Activated CD4-positive, alpha-beta T cell treated with anti-CD3 and anti-CD28 coated beads for 48 hours (primary cell): Measurements from ENCODE around the gene FHIT.

Experiments
- DNase-seq: peaks from one replicate; pipeline ENCODE4 v3.0.0-alpha.2; 2020

The FHIT gene

DNA sequence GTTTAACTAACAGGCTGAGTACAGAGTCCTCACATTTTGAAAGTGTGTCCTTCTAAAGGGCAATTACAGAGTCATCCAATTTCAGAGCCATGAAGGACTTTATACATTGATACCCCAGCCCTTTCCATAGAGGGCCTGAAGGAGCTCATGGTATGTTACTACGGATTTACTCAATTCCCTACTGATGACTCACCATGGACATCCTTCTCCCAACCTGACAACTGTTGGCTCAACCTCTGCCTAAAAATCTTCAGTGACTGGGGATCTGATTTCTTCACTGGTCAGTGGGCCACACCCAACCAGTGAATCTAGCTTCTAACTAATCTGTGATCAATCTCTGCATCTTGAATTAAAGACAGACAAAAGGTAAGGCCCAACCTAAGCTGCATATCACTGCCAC, 1238.0 kb downstream of the FHIT start:
- no peak for DNase-seq

DNA sequence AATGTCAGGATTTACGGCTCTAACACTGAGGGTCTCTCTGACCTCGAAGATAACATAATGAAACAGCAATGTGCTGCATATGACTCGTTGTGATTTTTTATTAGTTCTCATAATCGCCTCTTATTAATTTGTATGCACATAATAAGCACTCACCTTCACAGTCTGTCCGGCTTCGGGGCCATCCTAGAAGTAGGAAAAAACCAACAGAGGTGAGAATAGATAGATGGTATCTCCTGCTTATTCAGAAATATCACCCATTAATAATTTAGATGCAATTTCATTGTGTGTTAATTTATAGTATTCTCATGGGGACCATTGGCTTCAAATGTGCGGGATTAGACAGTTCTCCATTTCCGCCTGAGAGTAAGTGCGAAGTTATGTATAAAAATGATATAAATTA, 1240.0 kb downstream of the FHIT start:
- DNase-seq, result no peak

DNA sequence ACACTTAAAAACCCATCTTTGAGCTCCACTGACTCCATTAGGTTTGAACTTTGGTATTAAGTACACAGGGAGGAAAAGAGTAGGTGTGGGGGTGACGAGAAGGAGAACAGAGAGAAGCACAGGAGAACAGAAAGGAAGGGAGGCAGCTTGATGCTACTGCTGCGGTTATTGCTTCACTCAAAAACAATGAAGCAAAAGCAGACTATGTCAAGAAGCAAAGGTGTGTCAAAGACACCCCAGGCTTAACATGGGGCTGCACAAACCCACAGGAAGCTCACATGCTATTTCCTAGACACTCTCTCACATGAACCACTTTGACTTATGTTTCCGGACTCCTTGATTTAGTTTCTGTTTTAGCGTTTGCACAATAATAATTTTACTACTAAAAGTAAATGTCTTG, 1240.5 kb downstream of the FHIT start:
- peak; percentile 66 for DNase-seq

DNA sequence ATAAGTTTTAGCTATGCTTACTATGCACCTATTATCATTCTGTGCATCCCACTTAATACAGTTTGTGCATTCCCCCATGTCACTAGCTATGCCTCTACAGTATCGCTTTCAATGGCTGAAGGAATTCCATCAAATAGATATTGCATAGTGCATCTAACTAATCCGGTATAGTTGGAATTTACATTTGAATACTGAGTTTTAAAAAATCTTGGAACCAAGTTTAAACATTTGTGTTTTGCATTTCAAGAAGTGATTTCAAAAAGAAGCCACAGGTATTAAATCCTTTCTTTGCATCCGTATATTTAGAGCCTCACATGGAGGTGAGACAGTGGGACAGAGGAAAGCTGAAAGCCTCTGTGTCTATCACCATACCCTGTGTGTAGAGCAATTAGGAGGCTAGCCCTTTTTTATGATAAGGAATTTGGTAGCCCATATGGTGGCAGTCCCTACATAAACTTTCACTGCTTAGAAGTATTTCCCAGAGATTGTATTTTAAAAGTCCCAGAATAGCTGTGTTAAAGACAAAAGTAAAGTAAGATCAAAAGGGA, 1241.2 kb downstream of the FHIT start:
- no peak for DNase-seq

DNA sequence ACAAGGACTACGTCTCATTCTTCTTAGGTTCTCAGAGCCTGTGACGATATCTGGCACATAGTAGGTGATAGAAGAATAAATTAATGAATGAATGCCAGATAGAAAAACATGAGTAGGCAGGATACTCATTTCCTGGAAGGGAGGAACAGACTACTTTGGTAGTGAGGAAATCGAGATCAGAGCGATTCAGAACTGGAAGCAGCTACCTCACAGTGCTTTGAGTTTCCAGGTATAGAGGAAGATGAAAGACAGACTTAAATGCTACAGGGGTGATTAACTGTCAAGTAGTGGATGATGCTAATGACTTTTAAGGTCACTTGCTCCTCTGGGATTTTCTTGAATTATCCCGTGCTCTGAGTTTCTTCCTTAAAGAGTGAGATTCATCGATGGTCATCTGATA, 1249.9 kb downstream of the FHIT start:
- DNase-seq, result no peak

DNA sequence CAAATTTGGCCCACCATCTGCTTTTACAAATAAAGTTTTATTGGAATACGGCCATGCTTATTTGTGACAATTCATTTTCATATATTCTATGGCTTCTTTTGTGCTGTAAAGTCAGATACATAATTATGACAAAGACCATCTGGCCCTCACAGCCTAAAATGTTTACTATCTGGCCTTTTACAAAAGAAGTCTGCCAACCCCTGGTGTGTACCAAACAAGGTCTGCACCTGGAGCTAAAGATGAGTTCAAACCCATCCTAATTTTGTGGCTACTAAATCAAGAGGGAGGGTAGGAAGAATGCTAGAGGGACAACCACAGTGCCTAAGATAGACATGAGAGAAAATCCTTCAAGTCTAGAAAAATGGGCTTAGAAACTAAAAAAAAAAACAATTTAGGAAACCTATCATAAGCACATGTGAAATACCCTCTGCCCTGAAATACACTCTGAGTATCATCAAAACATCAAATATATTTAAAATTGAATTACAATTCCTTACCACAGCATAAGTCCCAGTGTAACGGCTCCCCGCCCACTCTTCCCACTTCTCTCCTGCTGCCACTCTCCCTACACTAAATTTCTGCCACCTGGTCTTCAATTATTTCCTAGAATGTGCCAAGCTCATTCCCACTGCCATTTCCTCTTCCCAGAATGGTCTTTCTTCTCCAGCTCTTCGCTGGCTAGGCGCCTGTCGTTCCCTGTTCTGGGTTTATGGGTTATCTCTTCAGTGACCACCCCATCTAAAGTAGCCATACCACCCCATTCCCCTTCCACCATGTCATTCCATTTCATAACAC, 1250.7 kb downstream of the FHIT start:
- no peak for DNase-seq

DNA sequence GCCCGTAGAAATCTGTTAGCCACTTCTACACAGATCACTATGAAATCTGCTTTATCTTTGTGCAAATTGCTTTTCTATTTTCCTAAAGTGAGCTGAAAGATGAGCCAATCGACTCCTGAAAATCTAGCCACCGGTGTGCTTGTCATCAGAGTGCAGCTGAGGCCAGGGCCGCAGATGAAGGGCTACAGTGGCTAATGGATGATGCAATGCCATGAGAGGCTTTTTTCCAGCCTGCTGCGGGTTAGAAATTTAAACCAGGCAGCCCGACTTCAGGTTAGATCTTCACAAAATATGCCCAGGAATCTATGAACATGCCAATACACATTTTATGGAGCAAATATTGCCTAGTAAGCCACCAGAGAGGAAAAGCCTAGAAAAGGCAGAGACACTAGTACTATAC, 1253.2 kb downstream of the FHIT start:
- no peak for DNase-seq

DNA sequence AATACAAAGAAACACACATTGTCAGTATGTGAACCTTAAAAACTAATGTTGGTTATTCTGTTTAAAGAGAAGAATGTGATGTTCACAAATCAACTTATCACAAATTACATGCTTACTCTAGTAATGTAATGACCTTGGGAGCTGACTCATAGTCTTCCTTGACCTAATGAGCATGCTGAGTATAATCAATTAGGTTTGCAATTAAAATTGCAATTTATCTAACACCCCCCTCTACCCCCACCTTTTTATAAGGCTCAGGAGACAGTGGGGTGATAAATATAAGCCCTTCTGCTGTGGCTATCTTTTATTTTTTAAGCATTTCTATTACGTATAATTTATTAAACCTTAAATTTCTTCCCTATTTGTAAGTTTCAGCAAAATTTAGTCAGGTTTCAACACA, 1253.7 kb downstream of the FHIT start:
- DNase-seq, result no peak

DNA sequence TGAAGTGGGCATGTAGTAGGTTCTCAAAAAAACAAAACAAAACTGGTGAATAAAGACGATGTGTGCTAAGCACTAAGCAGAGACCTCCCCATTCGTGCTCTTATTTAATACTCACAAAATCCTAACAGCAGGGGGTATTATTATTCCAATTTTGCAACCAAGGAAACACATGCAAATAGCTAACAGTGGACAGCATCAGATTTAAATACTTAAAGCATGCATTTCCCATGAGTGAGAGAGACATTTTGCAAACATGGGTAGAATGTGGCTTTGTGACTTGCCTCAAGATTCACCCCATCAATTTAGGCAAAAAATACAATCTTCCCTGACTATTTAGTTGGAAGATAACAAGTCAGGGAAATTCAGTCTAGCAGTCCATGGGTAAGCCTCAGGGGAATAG, 1255.2 kb downstream of the FHIT start:
- no peak for DNase-seq

DNA sequence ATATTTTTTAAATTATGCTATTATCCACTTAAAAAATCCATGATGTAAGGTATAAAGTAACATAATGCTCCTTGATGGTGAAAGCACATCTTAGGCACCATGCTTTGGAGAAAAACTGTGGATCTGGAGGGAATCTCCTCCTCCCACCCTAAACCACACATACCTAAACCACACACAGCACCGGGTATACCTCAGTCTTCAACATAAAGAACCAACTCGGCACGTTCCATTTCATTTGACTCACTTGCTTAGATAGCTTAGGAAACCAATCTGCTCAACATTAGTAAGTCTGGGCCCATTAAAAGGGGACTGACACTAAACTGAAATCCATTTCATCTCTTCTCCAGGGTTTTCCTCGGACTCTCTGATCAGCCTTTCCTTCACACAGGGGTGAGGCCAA, 1255.7 kb downstream of the FHIT start:
- no peak for DNase-seq

DNA sequence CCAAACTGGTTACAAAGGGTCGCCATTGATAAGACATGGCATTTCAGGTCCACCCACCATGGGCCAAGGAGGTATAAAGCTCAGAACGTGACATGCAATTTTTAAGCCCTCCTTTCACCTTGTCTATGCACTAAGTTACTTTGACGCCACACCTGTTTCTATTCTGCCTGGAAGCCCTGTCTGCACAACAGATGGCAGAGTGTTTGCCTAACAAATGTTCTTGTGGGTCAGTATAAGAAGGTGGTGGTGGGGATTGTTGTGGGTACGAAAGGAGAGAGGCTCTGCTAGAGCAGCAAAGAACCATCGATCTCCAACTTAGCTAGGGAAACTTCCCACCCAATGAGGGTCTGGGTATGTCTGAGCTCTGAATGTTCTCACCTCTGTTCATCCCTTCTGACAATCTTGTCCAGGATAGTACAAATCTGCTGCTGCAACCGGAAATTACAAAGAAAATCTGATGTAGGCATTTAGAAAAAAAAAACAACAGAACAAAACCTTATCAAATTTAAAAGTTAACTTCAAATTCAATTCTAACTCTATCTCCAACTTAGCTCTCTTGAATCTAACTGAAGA, 1256.4 kb downstream of the FHIT start:
- DNase-seq, result no peak

DNA sequence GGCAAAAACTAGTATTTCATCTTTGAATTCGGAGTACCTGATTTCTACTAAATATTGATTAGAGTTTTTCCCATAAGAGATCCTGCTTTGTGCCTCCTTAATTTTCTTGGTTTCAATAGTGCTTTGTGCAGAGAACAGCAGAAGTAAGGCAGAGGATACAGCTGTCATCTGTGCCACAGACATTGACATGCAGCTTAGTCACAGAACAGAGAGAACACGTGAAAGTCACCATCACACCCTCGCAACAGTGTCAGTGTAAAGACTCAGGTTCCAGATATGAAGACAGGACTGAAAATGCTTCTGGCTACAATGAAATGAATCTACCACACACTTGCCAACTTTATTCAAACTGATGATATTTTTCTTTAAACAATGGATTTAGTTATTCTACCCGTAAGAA, 1258.7 kb downstream of the FHIT start:
- DNase-seq, result peak; percentile 55

DNA sequence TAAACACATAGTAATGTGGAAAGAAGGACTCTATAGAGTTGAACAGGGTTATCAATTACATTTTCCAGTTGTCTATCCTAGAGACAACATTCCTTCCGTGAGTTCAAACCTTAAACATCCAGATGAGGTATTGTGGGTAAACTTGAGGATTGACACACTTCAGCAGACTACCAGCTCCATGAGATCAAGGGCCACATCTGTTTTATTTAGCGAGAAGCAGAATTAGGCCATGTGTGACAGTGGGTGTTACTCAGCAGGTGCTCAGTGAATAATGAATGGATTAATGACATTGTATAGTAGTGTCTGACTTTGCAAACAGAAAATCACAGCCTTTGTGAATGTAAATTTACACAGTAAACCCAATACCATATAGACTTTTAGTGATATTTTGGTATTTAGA, 1260.3 kb downstream of the FHIT start:
- no peak for DNase-seq

DNA sequence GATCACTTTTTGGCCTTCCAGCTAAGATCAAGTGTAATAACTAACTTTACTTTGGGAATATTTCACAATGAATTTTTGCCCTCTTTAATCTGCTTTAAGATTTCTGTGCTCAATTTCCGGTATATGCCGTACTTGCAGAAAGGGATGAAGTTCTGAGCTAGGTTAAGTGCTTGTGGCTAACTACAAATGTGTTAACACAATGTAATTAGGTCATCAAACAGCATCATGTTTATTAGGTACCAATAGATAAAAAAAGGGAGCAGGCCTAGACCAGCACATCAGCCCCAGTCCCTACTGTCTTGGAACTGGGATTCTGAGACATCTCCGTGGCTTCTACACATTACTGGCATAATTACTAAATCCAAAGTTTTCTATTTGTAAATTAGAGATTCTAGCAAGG, 1268.7 kb downstream of the FHIT start:
- no peak for DNase-seq

DNA sequence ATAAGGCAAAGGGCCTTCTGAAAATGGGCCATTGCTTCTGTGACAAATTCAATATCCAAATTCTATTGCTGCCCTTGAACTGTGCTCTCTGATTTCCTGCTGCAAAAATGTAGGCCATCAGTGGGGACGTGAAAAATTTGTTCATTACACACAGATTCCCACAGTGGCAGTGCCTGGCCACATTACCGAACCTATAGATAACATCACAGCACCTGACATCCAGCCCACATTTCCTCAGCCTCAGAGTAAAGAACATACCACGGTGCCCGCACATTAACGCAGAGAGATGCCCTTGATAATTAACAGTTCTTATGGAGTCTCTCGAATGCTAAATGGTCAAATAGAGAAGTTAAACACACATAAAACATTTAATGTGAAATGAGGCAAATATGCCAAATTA, 1269.9 kb downstream of the FHIT start:
- no peak for DNase-seq

DNA sequence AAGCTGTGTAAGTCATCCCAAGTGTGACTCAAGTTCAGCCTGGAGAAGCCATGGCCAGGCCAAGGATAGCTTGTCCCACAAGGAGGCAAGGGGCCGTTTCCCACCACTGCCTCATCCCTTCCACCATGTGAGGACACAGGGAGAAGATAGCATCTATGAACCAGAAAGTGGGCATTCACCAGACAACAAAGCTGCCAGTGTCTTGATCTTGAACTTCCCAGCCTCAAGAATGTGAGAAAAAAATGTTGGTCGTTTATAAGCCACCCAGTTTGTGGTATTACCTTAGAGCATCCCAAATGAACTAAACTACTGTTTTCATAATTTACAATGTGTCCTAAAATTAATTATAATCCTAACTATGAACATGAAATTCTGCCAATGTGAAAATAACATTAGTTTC, 1270.7 kb downstream of the FHIT start:
- no peak for DNase-seq

DNA sequence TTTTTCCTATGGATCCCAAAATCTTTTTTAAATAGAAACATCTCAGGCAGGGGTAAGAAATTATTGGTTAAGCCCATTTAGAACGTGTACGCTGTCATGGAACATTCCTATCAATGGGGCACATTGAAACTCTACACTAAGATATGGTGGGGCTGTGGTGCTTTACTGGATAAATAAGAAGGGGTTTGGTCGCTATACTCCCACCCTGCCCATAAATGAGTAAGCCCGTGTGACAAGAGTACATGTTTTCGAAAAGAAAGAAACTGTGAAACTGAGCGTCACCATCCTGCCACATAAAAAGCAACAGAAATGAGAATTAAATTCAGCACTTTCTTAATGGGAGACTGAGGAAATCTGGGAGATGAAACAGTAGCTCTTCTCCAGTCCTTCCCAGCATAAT, 1271.7 kb downstream of the FHIT start:
- peak; percentile 49 for DNase-seq

DNA sequence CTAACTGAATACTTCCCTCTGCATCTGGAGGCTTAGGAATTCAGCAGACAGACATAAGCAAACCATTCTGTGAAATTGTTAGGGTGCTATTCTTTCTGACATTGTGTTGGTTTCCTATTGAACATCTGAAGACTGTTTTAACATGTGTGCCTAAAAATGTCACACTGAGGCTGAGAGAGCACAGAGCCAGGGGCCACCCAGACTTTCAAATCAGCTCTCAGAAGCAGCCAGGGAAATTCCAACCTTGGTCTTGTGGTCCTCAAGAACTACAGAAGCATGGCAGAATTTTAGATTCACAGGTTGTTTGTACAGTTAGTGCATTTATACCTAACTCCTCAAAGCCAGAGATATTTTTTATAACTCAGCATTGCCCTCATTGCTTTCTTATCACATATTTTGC, 1272.3 kb downstream of the FHIT start:
- peak; percentile 58 for DNase-seq

DNA sequence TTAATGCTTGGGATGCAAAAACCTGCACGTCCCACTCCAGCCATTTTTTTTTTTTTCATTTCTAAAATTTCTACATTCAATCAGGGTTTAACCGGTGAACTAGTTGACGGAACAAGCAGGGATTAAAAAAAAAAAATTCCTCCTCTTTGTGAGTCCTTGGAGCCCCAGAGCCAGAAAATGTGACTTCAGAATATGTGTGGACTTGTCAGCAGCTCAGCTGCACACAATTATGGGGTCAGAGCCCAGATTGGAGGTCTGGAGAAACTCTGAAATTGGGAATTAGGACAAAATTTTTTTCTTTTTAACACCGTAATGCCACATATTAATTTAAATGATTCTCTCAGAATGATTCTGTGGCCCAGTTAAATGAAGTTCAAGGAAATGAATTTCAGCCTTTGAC, 1280.5 kb downstream of the FHIT start:
- no peak for DNase-seq

DNA sequence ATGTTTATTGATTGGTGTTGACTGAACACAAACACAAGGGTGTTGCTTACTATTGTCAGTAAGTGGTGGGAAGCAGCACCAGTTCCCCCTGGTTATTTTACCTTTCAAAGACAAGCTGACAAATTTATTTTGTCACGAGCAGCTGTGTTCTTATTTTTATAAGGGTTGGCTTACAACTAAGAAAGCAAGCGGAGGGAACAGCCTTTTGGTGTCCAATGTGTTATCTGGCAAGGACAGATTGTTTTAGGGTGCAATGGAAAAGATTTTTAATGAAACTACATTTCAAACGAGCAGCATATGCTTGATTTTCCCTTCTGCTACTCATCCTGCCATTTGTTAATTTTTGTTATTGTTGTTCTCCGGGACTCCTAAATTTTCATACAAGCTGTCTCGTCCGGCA, 1280.9 kb downstream of the FHIT start:
- DNase-seq, result no peak

DNA sequence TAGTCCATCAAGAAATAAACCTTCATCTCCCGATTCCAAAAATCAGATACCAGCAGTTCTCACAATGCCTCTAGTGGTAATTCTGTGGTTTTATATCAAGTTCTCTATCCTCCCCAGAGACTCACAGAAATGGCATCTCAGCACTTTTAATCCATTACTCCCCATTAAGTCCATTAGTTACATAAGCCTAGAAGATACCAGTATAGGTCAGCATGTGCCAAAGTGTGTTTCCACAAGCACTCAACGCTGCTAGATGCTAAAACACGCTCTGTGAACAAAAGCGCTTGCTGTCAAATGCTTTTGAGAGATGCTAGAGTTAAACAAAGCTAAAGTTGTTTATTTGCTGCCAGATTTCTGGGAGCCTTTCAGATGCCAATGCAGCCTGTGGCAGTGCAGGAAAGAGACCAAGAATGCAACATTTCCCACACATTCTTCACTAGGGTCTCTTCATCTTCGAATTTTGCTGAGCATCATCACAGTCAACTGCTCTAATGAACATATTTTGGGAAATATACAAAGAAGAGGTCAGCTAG, 1282.7 kb downstream of the FHIT start:
- no peak for DNase-seq

DNA sequence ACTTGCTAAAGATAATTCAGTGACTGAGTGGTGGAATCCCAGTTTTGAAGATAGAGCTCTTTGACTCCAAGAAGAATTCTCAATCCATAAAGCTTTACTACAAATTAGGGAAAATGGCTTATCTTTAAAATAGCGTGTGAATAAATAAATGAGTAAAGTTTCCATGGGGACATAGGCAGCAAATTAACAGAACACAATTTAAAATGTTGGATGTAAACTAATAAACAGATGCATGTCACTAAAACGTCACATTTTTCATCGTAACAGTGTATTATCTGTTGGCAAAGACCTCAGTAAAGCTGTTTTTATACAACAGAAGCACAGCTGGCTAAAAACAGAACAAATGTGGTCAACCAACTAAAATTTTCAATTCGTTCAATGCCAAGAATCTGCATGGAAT, 1287.6 kb downstream of the FHIT start:
- DNase-seq, result no peak

DNA sequence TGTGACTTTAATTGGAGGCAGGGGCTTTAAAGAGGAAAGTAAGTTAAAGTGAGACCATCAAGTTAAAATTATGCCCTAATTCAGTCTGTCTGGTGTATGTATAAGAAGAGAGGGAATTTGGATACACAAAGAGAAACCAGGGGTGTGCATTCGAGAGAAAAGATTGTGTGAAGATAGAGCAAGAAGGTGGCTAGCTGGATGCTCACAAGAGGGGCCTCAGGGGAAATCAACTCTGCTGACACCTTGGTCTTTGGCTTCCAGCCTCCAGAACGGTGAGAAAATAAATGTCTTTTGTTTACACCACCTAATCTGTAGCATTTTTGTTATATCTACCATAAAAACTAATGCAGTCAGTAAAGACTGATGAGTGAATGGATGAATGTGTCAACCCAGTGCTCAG, 1294.1 kb downstream of the FHIT start:
- no peak for DNase-seq

DNA sequence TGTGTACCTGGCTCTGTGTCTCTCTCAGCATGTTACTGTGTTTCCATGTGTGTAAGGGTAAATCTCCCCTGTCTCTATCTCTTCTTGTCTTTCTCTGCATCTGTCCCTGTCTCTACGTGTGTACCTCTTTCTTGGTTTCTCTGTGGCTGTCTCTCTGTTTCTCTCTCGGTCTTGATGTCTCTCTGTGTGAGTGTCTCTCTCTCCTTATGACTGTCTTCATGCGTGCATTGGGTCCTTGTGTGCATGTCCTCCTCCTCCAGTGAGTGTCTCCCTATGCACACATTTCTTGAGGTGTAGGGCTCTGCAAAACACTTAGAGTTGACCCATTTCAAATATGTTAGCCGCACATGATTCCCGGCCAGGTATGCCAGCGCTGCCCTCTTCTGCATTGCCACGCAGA, 1298.1 kb downstream of the FHIT start:
- no peak for DNase-seq

DNA sequence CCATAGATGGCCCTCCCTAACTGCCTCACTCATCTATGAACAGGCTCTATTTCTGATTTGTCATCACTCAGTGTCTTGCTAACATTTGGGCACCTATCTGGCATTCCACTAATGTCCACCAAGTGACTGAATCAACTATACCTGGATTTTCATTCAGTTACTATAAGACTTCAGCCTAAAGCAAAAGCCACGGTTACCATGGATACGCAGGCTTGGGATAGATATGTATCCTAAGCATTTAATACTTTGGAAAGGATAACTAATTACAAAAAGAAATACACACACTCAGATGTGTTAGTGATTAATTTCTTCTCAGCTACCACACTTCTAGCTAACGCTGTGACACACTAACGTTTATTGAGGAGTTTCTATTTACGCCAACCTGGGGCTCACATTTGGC, 1301.9 kb downstream of the FHIT start:
- DNase-seq, result no peak
